Endodermal cell (in vitro differentiated cells): ENCODE measurements around the gene PTPRO. TPM values are rescaled to one million over a fixed set of nuclear protein-coding genes. Genes with fewer than 3 reads are reported as not detected.

Experiments
- DNase-seq: peaks from one replicate; pipeline ENCODE4 v3.0.0-alpha.2; 2017
- H3K27ac ChIP-seq: 2 replicates; pipeline ENCODE4 v1.5.1; 2013; ENCODE audit warnings: mild to moderate bottlenecking, low read depth, low read length, moderate library complexity
- H3K27me3 ChIP-seq: 2 replicates; pipeline ENCODE4 v1.6.1; 2013; ENCODE audit warnings: mild to moderate bottlenecking, low read length, moderate library complexity; ENCODE audit not compliant: insufficient read depth, control insufficient read depth, poor library complexity, severe bottlenecking
- H3K36me3 ChIP-seq: 2 replicates; pipeline ENCODE4 v1.7.0; 2013; ENCODE audit warnings: mild to moderate bottlenecking, low read length, moderate library complexity; ENCODE audit not compliant: control insufficient read depth, insufficient read depth
- H3K4me1 ChIP-seq: one replicate; pipeline ENCODE4 v1.7.0; 2013; ENCODE audit warnings: low read length; ENCODE audit not compliant: control insufficient read depth, insufficient read depth
- H3K4me3 ChIP-seq: 2 replicates; pipeline ENCODE4 v1.5.1; 2013; ENCODE audit warnings: mild to moderate bottlenecking, low read length, moderate library complexity
- H3K9ac ChIP-seq: 2 replicates; pipeline ENCODE4 v1.6.1; 2013; ENCODE audit warnings: mild to moderate bottlenecking, low read length, moderate library complexity; ENCODE audit not compliant: poor library complexity, severe bottlenecking; ENCODE audit errors: extremely low read depth
- H3K9me3 ChIP-seq: 2 replicates; pipeline ENCODE4 v1.6.1; 2013; ENCODE audit warnings: mild to moderate bottlenecking, low read length, moderate library complexity; ENCODE audit not compliant: control insufficient read depth
- H3K27ac Mint-ChIP-seq: 2 replicates; pipeline ENCODE4 v1.8.0; 2020; ENCODE audit warnings: mixed read lengths
- H3K27me3 Mint-ChIP-seq: 2 replicates; pipeline ENCODE4 v1.8.0; 2021; ENCODE audit warnings: mild to moderate bottlenecking, mixed read lengths; ENCODE audit not compliant: insufficient read depth
- H3K36me3 Mint-ChIP-seq: 2 replicates; pipeline ENCODE4 v1.8.0; 2020; ENCODE audit warnings: low read depth, mixed read lengths
- H3K4me1 Mint-ChIP-seq: 2 replicates; pipeline ENCODE4 v1.8.0; 2020; ENCODE audit warnings: mixed read lengths
- H3K4me3 Mint-ChIP-seq: 2 replicates; pipeline ENCODE4 v1.8.0; 2020; ENCODE audit warnings: mild to moderate bottlenecking, moderate library complexity, mixed read lengths
- H3K9me3 Mint-ChIP-seq: 2 replicates; pipeline ENCODE4 v1.8.0; 2020; ENCODE audit warnings: mild to moderate bottlenecking, mixed read lengths
- CTCF ChIP-seq: fragments of 200-600 bp; sonication (generic); conservative IDR thresholded peaks from 2 replicates; pipeline ENCODE4 v1.5.0; 2021; ENCODE audit warnings: antibody characterized with exemption, mild to moderate bottlenecking
- WGBS, 2 experiments: methylation state at CpG; one replicate each; pipeline versions ENCODE4 v1.1.5 to v1.1.7; 2013; ENCODE audit warnings: missing lambda C conversion rate in 2 of 2, mixed read lengths in 1 of 2; ENCODE audit not compliant: insufficient coverage in 1 of 2, insufficient read length in 1 of 2; 5-methylcytosine and 5-hydroxymethylcytosine counted together
- total RNA-seq, 2 donors: library from RNA; stranded (reverse); fragmentation: NEBNext Ultra II Directional in 1 of 2; extraction: Animal tissue kit (Norgen Biotek cat#: 25700) in 1 of 2; gene quantifications; 2 replicates in 1 of 2; 3 replicates in 1 of 2; pipeline ENCODE4 v1.2.1, GENCODE V29; 2021

Gene PTPRO
- total RNA-seq, 2 donors from 2014 or later: 0.31 TPM; not detected in 1

GRCh38 chr12:15289192-15289591, 33.1 kb upstream of the PTPRO start:
- 70 to 100% methylated on average over 1 of the region's 1 CpG for WGBS, 2 experiments
- H3K4me3 ChIP-seq: no peak overlapping the region
- TF ChIP-seq CTCF: no peak
- Mint-ChIP-seq H3K36me3 (no peaks in the 10 kb centered on the region), H3K9me3 (no peaks in the 10 kb centered on the region), H3K27me3 (peaks cover 2% of the 10 kb centered on the region), H3K27ac (no peak overlapping the region), H3K4me1 (no peaks in the 10 kb centered on the region), H3K4me3 (no peak overlapping the region)
- H3K36me3 ChIP-seq: no peaks in the 10 kb centered on the region
- H3K9me3 ChIP-seq: no peaks in the 10 kb centered on the region
- H3K4me1 ChIP-seq: no peaks in the 10 kb centered on the region
- H3K27ac ChIP-seq: no peak overlapping the region
- peaks cover 4% of the 10 kb centered on the region for H3K27me3 ChIP-seq
- DNase-seq: no peak
- no peak overlapping the region for H3K9ac ChIP-seq

GRCh38 chr12:15293731-15294130, 28.6 kb upstream of the PTPRO start:
- no peak for DNase-seq
- Histone ChIP-seq H3K27me3 (no peaks in the 10 kb centered on the region), H3K9me3 (no peaks in the 10 kb centered on the region), H3K4me3 (no peak overlapping the region), H3K36me3 (no peaks in the 10 kb centered on the region), H3K9ac (no peak overlapping the region), H3K4me1 (no peaks in the 10 kb centered on the region), H3K27ac (no peak overlapping the region)
- 88 to 100% methylated on average over 1 to 3 of the region's 3 CpGs for WGBS, 2 experiments
- Mint-ChIP-seq H3K4me1 (no peaks in the 10 kb centered on the region), H3K9me3 (peaks cover 7% of the 10 kb centered on the region), H3K27me3 (no peaks in the 10 kb centered on the region), H3K4me3 (no peak overlapping the region), H3K36me3 (no peaks in the 10 kb centered on the region), H3K27ac (no peak overlapping the region)
- TF ChIP-seq CTCF: no peak

- H3K9ac ChIP-seq: no peak overlapping the region
- H3K4me3 ChIP-seq: no peak overlapping the region
- no peak for DNase-seq
- H3K27ac ChIP-seq: no peak overlapping the region
- no peaks in the 10 kb centered on the region for H3K4me1 ChIP-seq
- WGBS, 2 experiments: 93% methylated on average over 2 of the region's 2 CpGs; no CpG with 5 or more reads in 1 of the 2 experiments
- H3K36me3 ChIP-seq: no peaks in the 10 kb centered on the region
- Mint-ChIP-seq H3K27ac (no peak overlapping the region), H3K9me3 (peaks cover 47% of the 10 kb centered on the region), H3K36me3 (no peaks in the 10 kb centered on the region), H3K4me3 (no peak overlapping the region), H3K4me1 (no peaks in the 10 kb centered on the region), H3K27me3 (no peaks in the 10 kb centered on the region)
- H3K9me3 ChIP-seq: no peaks in the 10 kb centered on the region
- H3K27me3 ChIP-seq: no peaks in the 10 kb centered on the region
- TF ChIP-seq CTCF: no peak
Observed at GRCh38 chr12:15299947-15300346, 22.4 kb upstream of the PTPRO start.
